GM19023 (cell line): ENCODE results near the gene ESAM.
A peak's percentile ranks its signal among the peaks of the same experiment; 100 is the strongest.
"Not testable (repeated sequence)": the region's sequence is repeated elsewhere in the genome, so short reads cannot be mapped to it uniquely, and the experiment has no call there.

Source experiments
- ATAC-seq: cut with Tn5 transposase; IDR thresholded peaks from one replicate; pipeline ENCODE4 v1.9.1; 2021; ENCODE audit warnings: mild to moderate bottlenecking, moderate library complexity; ENCODE audit not compliant: unreplicated experiment

Gene ESAM

GRCh38 chr11:124776865-124777645 lies 15.0 kb upstream of the ESAM start:
- ATAC-seq = no peak

GRCh38 chr11:124770959-124771358 lies 8.9 kb upstream of the ESAM start:
- not testable (repeated sequence) for ATAC-seq

- no peak for ATAC-seq
Measured at GRCh38 chr11:124769806-124770774, 8.0 kb upstream of the ESAM start.

- ATAC-seq = no peak
Measured at GRCh38 chr11:124768914-124769313, 6.8 kb upstream of the ESAM start.

GRCh38 chr11:124766156-124766555 lies 4.1 kb upstream of the ESAM start:
- ATAC-seq = no peak

- ATAC-seq = no peak
Measured at GRCh38 chr11:124763156-124763947, 1.3 kb upstream of the ESAM start.

- ATAC-seq = peak; percentile 4
Measured at GRCh38 chr11:124762624-124763155, 600 bp upstream of the ESAM start.

GRCh38 chr11:124761301-124762104 lies 587 bp downstream of the ESAM start:
- peak; percentile 8 for ATAC-seq

- ATAC-seq = no peak
Measured at GRCh38 chr11:124760806-124761205, 1.3 kb downstream of the ESAM start.

GRCh38 chr11:124760205-124760652 lies 1.9 kb downstream of the ESAM start:
- ATAC-seq = peak; percentile 30

GRCh38 chr11:124759266-124760204 lies 2.6 kb downstream of the ESAM start:
- ATAC-seq = no peak

GRCh38 chr11:124758355-124759265 lies 3.5 kb downstream of the ESAM start:
- peak; percentile 37 for ATAC-seq

- ATAC-seq = no peak
Measured at GRCh38 chr11:124757320-124757719, 4.8 kb downstream of the ESAM start.

GRCh38 chr11:124756753-124757227 lies 5.3 kb downstream of the ESAM start:
- no peak for ATAC-seq

- ATAC-seq = no peak
Measured at GRCh38 chr11:124756033-124756752, 5.9 kb downstream of the ESAM start.

GRCh38 chr11:124754710-124755109 lies 7.4 kb downstream of the ESAM start:
- no peak for ATAC-seq

- no peak for ATAC-seq
Measured at GRCh38 chr11:124754309-124754708, 7.8 kb downstream of the ESAM start.
